UCSD-AML1 (cell line): ENCODE measurements around the gene PITRM1.

Experiments
- DNase-seq: peaks from one replicate; lab custom pipeline; 2025; ENCODE audit not compliant: unreplicated experiment; lab: John Stamatoyannopoulos, UW

PITRM1 gene

DNA sequence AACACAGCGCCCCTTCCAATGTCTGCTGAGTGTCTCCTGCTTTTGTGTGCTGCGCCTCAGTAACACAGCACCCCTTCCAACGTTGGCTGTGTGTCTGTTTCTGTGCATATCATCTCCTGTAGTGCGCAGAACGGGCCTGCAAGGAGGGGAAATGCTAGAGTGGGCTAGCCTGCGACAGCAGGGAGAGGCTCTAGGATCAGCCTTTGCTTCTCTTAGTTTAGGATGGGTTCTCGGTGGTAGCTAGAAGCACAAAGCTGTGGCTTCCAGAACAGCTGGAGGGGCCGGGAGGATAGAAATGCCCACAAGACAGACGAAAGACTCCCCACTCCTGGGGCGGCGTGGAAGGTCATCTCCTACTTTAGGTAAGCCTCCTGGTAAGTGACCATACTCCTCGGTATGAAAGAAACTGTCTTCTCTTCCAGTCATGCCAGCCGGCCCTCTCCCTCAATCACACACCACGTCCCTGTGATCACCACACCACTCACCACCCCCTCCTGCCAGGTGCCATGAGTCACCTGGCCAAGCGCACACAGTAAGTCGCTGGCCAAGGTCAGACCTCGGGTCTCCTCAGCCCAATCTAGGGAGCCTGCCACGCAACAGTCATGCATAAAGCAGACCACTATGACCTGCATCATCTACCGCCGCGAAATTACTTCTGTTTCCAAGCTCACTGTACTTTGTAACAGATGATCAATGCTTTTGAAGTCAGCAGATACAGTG is 4.8 kb downstream of the PITRM1 start:
- DNase-seq: no peak

GRCh38 chr10:3166496-3167290 is 5.9 kb downstream of the PITRM1 start:
- no peak for DNase-seq

DNA sequence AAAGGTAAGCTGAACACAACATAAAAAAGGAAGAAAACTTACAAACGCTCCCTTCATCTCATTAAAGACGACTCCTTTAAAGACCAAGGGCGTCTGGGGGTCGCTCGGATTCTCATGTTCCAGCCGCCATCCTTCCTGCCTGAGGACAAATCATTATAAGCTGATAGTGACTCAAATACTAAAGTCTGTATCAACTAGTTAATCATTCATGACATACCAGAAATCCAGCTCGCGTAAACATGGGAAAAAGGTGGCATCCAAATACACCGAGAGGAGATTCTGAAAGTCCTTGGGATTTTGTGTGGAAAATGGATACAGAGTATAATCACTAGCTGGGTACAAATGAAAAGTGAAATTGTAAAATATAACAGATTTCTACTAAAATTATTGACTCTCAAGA is 7.4 kb downstream of the PITRM1 start:
- DNase-seq: no peak

DNA sequence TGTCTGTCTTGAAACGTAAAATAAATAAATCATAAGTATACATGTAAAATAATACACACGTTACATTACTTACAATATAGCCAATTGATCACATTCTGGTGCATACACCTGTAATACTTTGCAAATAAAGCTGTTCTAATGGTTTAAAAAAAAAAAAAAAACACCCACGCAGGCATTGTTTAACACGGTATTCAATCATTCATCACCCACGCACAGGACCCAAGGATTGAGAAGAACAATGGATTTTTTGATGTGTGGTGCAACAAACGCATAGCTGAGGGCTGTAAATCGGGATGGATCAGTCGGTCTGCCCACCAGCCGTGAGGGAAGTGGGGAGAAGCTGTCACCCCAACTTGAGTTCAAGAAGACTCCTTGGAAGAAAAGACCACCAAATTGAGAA is 8.7 kb downstream of the PITRM1 start:
- no peak for DNase-seq

GRCh38 chr10:3162533-3162932 is 10.0 kb downstream of the PITRM1 start:
- DNase-seq: no peak

DNA sequence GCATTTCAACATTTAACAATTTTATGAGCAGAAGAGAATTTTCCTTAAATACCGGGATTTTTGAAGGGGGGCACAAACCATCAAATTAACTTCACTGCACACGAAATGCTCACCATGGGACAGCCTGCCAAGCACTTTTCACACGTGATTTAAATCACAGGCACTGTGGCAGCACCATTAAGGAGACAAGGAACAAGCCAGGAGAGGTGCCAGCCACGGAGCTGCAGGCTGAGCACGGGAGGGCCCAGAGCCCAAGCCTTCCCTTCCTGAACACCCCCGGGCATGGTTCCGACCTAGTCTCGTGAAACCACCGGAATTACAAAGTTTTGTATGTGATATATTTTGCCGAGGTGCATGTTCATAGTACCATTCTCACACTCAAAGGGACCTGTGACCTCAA is 13.4 kb downstream of the PITRM1 start:
- no peak for DNase-seq

DNA sequence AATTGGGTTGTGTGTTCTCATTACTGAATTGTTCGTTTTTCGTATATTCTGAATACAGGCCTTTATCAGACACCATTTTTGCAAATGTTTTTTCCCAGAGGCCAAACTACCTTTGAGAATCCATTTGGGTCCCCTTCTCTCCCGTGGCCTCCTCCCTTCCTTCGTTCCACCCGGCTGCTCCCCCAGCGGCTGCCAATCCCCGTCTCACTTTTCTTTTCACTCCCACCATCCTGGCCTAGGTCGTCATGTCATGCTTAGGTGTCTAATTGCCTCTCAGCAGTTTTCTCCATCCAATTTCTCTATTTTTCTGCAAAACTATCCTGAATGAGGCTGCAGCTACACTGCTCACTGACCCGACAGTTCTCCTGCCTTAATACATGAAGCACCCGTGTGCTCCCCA is 17.9 kb downstream of the PITRM1 start:
- no peak for DNase-seq

- DNase-seq: no peak
Measured at GRCh38 chr10:3152566-3152935, 20.0 kb downstream of the PITRM1 start.

DNA sequence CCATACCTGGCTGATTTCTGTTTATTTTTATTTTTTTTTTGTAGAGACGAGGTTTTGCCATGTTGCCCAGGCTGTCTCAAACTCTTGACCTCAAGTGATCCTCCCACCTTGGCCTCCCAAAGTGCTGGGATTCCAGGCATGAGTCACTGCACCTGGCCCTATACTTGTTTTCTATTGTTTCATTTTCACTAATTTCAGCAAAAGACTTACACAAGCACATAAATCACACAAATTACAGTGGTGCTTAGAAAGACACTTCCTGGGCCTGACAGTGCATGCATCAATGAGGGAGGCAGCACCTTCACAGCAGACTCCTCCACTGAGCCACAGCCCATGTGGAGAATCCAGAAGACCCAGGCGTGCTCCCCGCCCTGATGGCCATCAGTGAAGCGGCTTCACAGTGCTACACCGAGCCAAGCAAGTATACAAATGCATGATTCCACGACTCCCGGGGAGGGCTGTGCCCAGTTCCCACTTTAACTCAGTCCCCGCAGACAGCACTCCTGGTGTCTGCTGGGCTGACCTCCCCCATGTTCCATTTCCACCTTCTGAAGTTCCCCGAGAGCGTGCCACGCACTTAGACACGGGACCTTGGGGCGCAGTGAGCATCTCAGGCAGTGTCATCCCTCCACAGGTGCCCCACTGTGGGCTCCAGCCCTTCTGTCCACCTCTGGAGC is 20.6 kb downstream of the PITRM1 start:
- no peak for DNase-seq

DNA sequence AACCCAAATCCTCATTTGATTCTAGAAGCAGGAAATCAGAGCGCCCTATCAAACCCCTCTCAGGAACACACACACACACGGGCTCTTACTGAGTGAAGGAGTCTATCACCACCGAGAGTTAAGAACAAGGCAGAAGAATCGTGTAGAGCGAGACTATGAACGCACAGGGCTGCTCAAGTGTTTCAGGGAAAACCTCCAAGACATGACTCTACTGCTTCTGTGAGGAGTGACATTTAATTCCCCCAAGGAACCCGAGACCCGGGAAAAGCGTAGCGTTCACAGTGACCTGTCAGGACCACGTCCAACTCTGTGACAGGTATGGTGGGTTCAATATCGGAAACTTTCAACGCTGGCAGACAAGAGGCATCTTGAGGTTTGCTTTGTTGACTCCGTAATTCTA is 21.6 kb downstream of the PITRM1 start:
- no peak for DNase-seq

DNA sequence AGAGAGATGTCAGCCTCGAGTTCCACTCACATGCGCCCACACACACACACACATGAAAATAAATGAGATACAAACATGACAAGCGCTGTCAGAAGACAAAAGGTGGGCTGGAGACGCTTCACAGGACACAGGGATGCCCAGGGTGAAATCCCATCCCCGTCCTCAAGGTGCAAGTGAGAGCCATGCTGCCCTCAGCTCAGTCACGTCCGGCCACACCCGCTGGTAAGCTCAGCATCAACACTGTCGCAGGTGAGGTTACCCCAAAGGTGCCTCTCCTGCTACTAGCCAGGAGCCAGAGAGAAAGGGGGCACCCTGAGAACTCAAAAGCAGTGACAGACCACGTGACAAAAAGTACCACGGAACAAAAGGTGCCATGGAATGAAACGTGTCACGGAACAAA is 22.2 kb downstream of the PITRM1 start:
- no peak for DNase-seq

- no peak for DNase-seq
Measured at GRCh38 chr10:3149918-3150317, 22.7 kb downstream of the PITRM1 start.

DNA sequence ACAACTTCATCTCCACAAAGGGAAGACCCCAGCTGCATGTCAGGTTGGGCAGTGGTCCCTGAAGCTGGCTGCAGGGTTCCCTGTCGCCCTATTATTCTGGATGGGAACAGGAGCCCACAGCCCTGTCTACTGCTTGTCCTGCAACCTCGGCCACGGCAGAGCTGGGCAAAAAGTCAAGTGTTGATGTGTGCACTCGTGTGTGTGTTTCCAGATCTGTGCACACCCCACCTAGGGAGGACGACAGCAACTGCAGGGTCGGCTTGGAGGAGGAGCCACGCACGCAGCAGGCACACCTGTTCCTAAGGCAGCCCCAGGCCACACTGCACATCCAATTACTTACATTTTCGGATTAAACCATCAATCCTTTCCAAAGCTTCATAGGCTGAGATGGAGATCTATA is 23.6 kb downstream of the PITRM1 start:
- DNase-seq: no peak

DNA sequence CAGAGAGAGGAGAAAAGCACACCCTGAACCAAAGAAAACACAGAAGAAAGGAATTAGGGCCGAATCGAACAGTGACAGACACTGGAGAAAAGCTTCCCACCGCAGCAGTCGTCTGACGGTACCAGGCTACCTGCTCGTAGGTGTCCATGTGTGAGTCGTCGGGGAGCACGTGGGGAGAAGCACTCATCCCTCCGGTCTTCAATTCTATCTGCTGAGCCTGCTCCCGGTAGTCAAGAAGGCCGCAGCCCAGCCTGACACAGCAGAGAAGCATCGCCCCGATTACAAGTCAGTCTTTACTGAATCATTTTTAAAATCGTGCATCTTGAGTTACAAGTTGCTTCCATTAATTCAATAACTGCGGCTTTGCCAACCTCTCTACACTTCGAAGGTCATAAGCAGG is 24.5 kb downstream of the PITRM1 start:
- no peak for DNase-seq

GRCh38 chr10:3147117-3147820 is 25.3 kb downstream of the PITRM1 start:
- no peak for DNase-seq

- no peak for DNase-seq
Measured at GRCh38 chr10:3146289-3146688, 26.3 kb downstream of the PITRM1 start.

- DNase-seq: no peak
Measured at GRCh38 chr10:3145366-3145765, 27.2 kb downstream of the PITRM1 start.

GRCh38 chr10:3143791-3144434 is 28.7 kb downstream of the PITRM1 start:
- no peak for DNase-seq

DNA sequence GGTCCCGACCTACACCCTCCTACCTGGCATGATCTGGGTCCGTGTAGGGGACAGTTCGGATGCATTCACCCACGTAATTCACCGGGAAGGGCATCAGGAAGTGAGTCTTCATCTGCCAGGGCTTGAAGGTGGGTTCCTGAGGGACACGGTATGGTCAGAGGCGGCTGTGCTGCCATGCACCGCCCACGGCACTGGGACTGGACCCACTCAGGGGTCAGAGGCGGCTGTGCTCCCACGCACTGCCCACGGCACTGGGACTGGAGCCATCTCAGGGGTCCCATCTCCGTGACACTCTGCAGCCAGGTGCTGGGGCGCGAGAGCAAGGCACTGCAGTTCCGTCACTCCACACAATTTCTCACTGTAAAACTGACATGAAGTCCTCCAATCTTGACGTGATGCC is 29.2 kb downstream of the PITRM1 start:
- no peak for DNase-seq

GRCh38 chr10:3142146-3142875 is 30.3 kb downstream of the PITRM1 start:
- DNase-seq: no peak
